GM12891 (cell line): ENCODE results near the gene ZDHHC5.

Experiments
- DNase-seq: peaks from one replicate; pipeline ENCODE4 v3.0.0; 2011; ENCODE audit warnings: low spot score; ENCODE audit not compliant: insufficient read length
- FAIRE-seq: peaks from 2 replicates; lab custom pipeline; 2011; peaks lifted over from hg19 to GRCh38; lab: Jason Lieb, UNC
- PAX5 ChIP-seq: IDR thresholded peaks from 2 replicates; pipeline ENCODE4 v1.6.1; 2011; ENCODE audit warnings: low read length, moderate library complexity, mild to moderate bottlenecking; ENCODE audit not compliant: insufficient read depth, severe bottlenecking
- POLR2A ChIP-seq: IDR thresholded peaks from 2 replicates; pipeline ENCODE4 v1.6.1; 2011; ENCODE audit warnings: low read depth, low read length, control low read depth
- POLR2AphosphoS5 ChIP-seq: IDR thresholded peaks from 2 replicates; pipeline ENCODE4 v1.6.1; 2011; ENCODE audit warnings: low read depth, low read length, control low read depth
- POU2F2 ChIP-seq: IDR thresholded peaks from 2 replicates; pipeline ENCODE4 v1.6.1; 2011; ENCODE audit warnings: low read depth, mild to moderate bottlenecking, control low read depth, low read length, moderate library complexity
- SPI1 ChIP-seq: IDR thresholded peaks from 2 replicates; pipeline ENCODE4 v1.6.1; 2011; ENCODE audit warnings: low read depth, low read length, control low read depth
- TAF1 ChIP-seq: IDR thresholded peaks from 2 replicates; pipeline ENCODE4 v1.6.1; 2011; ENCODE audit warnings: low read depth, low read length, control low read depth

The ZDHHC5 gene

DNA sequence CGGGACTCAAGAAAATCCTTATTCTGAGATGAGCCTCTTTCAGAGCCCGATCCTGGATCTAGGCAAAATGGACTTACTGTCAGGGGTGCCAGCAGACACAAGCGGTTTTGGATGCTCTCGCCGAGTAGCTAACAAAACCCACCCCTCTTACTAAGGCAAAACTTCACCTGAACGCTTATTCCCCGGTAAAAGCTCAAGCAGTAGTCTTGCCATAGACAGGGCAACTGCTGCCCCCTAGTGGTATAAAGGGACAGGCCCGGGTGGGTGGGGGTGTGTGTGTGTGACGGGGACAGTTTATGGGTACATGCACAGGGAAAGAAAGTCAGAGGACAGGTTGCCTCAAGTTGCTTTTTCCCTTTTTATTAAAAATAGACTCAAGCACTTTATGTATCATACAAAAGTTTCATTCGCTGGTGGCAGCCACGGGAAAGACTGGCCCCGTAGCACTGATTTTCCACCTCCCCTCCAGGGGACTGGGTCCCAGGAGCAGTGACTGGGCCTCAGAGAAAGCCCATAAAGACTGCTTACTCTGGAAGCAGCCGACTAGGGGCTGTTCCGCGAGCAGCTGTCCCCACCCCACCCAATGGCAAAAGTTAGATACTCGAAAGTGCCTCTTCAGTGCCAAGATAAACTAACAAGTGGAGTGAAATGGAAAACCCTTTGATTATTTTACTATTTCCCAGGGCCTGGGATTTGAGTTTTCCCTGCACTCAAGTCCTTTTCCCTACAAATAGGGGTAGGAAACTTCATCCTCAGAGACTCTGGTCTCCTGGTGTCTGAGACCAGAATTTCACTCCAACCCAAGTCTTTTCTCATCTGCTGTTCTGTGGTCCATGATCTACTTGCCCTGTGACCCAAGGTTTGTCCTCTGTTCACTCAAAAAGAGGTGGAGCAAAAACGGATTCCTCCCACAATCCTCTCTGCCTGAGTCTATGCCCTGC lies 22.9 kb upstream of the ZDHHC5 start:
- no peak for TF ChIP-seq POLR2A
- no peak for TF ChIP-seq SPI1
- no peak for TF ChIP-seq TAF1
- no peak for TF ChIP-seq POU2F2
- no peak for TF ChIP-seq PAX5
- no peak for TF ChIP-seq POLR2AphosphoS5
- DNase-seq (peak; percentile 70), FAIRE-seq (peak; percentile 82)

DNA sequence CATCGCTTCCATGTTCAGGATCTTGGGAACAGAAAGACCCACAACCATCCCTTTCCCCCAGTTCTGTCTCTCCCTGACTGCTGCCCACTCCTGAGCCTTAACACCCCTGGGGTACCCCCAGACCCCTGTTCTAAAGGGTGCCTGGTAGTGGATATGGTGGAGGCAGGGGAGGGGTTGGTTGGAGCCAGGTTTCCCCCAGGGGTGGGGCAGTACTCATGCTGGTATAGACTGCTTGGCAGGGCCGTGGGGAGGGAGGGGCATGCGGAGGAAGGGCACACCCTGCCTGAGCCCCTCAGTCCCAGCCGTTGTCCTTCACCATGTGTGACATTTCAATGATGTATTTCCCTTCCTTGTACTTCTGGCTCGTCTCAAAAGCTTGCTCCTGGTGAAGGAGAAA lies 22.2 kb upstream of the ZDHHC5 start:
- DNase-seq (no peak), FAIRE-seq (no peak)
- no peak for TF ChIP-seq PAX5
- TF ChIP-seq TAF1 = no peak
- TF ChIP-seq POLR2AphosphoS5 = no peak
- TF ChIP-seq SPI1 = no peak
- TF ChIP-seq POLR2A = no peak
- TF ChIP-seq POU2F2 = no peak

DNA sequence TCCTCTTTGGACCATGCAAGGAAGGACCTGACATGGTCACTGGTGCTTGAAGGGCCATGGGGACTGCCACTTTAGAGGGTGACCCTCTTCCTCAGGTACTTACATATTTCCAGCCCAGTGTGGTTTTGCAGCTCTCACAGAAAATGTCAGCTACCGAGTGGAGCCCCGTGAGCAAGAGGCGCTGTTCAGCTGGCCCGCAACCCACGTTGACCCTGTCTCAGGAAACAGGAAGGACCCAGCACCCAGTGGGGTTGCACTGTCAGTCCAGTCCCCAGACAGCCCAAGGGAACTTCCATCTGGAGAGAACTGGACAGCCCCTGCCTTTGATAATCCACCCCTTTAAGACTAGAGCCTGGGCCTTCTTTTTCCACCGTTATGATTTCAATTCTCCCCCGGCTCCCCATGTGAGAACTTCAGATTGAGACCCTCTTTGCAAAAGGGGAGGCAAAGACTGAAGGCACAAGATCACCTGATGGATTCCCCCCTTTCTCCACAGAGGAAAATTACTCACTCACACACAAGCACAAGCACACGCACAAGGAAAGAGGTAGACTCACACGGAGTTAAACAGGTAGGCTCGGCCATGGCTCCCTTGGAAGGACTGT lies 21.6 kb upstream of the ZDHHC5 start:
- no peak for TF ChIP-seq POLR2A
- no peak for TF ChIP-seq TAF1
- no peak for TF ChIP-seq POU2F2
- TF ChIP-seq POLR2AphosphoS5 = no peak
- FAIRE-seq = no peak
- no peak for DNase-seq

DNA sequence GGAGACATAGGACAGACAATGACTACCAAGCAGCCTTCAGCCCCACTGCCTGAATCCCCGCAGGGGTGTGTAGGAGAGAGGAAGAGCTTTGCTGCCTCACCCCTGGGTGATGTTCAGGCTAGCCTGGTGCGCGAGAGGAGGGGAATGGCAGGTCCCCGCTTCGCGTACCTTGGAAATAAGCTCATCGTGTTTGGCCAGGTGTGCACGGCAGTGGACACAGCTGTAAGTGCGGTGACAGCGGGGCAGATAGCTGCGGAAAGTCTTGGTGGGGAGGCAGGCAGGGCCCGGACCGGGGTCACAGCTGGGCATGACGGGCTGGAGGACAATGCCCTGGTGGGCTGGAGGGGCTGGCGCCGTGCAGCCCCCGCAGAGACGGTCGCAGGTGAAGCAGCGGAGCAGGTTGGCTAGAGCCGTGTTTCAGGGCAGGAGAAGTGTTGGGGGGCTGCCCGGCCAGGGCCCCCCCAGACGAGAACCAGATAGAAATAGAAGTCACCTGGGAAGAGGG lies 21.1 kb upstream of the ZDHHC5 start:
- FAIRE-seq = no peak
- TF ChIP-seq PAX5 (no peak), TAF1 (no peak), POLR2AphosphoS5 (no peak), POLR2A (no peak), POU2F2 (no peak), SPI1 (no peak)
- DNase-seq = no peak

DNA sequence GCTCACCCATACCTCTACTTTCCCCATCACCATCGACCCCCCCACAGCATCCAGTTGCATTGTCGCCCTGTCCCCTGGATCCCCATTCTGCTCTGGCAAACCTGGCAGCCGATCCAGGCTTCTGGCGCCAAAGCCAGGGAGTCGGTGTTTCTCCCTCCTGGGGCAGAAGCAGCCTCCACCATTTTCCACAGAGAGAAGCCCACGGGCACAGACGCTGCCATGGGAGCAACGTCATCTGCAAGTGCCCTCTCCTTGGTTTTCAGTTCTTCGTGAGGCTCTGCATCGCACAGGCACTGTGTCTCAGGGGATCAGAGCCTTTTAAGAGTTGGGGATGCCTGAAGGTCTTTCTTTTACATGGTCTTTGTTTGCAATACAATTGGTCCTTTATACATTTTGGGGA lies 20.5 kb upstream of the ZDHHC5 start:
- TF ChIP-seq SPI1 (no peak), POLR2AphosphoS5 (no peak), TAF1 (no peak), POU2F2 (no peak), PAX5 (no peak), POLR2A (no peak)
- DNase-seq (no peak), FAIRE-seq (no peak)

DNA sequence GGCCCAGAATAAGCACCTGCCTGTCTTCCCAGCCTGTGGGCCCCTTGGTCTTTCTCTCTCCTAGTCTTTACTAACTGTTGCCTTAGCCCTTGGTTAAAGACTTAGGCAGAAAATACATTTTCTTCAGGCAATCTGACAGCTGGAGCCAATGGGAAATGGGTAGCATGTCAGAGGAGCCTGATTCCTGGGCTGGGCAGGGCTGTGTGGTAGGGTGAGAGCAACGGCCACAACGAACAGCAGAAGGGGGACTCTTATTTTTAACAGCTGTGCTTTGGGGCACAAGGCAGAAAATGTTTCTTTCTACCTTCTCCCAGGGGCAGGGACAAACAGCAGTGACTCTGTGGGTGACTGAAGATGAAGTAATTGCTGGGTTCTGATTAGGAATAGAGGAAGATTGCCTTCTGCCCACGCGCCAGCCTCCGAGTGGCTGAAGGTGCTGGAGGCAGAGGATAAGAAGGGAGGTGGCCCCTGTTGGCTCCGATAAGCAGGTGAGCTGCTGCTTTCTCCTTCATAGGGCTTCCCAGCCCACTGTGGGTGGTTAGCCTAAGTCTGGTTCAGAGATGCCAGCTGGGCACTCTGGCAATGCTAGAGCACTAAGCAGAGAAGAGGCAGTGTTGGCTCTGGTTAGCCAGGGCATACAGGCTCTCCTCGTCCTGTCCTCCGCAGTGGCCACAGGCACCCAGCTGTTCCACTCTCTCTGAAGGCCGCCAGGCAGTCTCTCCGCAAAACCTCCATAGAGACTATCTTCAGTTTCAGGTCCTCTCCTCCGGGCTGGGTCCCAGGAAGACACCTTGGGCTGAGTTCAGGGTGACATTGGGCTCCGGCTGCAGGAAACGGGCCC lies 19.7 kb upstream of the ZDHHC5 start:
- no peak for FAIRE-seq
- TF ChIP-seq PAX5 (no peak), SPI1 (no peak), POLR2AphosphoS5 (no peak), TAF1 (no peak), POU2F2 (no peak), POLR2A (no peak)
- no peak for DNase-seq

DNA sequence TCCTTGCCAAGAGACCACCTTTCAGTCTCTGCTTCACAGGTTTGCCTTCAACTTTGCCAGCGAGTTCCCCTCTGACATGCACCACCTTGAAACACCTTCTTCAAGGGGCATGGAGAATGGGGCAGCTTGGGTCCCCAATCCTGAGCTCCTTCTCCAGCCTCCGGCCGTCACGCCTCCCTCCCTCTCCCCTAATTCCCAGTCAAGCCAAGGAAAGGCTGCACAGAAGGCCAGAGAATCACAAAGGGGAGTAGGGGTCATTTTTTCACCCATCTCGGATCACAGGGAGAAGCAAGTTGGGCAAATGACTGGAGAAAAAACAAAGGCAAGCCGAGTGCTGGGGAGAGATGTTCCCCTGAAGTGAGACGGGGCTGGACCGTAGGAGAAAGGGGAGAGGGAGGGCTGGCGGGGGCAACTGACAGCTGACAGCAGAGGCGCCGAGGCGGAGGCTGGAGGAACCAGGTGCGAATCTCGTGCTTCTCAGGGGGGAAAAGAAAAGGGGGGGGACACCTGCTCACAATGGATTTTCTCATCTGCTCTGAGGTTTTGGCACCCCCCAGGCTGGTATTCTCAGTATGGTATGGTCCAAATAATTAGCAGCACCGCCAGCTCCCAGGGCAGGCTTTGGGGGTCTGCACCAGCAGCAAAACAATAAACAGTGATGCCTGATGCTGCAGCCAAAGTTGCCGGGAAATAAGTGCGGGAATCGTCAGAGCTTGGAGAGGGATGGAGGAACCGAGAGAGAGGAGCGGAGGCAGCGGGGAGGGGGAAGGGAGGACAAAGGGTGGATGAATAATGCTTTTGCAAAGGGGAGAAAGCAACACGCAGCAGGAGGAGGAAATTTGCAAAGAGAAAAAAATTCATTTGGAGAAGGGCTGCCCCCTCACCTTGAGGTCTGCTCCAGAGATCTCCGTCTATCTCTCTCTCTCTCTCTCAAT lies 18.8 kb upstream of the ZDHHC5 start:
- no peak for TF ChIP-seq TAF1
- TF ChIP-seq POLR2AphosphoS5 = no peak
- TF ChIP-seq PAX5 = no peak
- TF ChIP-seq POLR2A = no peak
- no peak for TF ChIP-seq POU2F2
- TF ChIP-seq SPI1 = no peak
- no peak for DNase-seq
- FAIRE-seq = no peak

DNA sequence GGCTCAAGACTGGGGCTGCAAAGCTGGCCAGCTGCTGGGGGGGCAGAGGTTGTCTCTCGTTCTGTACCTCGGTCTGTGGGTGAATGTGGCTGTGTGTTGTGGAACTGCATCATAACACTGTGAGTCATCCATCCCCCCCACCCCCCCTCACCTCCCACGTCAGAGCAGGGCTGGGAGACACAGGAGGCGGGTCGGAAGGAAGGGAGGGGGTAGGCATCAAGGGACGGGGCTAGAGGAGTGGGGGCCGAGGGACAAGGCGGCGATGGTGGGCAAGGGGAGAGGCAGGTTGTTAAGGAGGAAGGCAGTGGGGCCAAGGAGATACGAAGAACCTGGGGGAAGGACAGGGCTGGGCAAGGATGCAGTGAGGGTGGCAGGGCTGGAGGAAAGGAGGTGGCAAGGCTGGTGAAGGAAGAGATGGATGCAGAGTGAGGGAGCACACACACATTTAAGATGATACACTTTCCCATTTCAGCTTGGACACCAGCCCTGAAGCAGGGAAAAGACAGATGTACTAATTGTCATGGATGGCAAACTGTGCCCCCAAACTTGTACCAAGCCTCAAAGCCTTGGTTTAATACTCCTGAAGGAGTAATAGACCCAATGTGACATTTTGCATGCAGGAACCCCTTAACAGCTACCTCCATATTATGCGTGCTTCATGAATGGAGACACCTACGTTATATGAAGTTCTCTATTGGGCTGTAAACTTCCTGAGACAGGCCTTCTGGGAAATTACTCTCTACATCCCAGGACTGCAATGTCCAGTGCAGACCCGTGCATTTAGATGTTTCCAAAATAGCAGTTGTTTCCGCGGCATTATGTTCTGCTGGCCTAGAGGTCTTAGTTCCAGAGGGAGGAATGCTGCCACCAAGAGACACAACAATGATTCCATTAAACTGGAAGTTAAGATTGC lies 17.8 kb upstream of the ZDHHC5 start, which contains the start of gene YPEL4:
YPEL4 (minus strand) TSS at position 87 of the 913 bp plus-strand sequence. CDS start 2,805 bp downstream, outside the sequence.
- FAIRE-seq = peak; percentile 48
- no peak for TF ChIP-seq POLR2A
- TF ChIP-seq POU2F2 = no peak
- TF ChIP-seq PAX5 = no peak
- TF ChIP-seq SPI1 = no peak
- no peak for TF ChIP-seq POLR2AphosphoS5
- no peak for TF ChIP-seq TAF1
- DNase-seq = no peak
